ENCODE data around the gene ELN. TPM values are rescaled to one million over a fixed set of nuclear protein-coding genes. Genes with fewer than 3 reads are reported as not detected.

ELN gene
- total and polyA plus RNA-seq, 2 of the 8 experiments (the other 6 are each of a cell fraction or from before 2014, with no cell fraction given), result 5.1 to 5.6 TPM

GRCh38 chr7:74023786-74024185 is 4.2 kb upstream of the ELN start:
- FAIRE-seq, result no peak
- POLR2A ChIA-PET (ENCODE audit: partially characterized antibody), result no interaction called here
- WGBS, 2 experiments (ENCODE audit: extremely low coverage in 1 of 2, insufficient coverage in 1 of 2, insufficient read length in 1 of 2, insufficient replicate concordance in 2 of 2, low coverage in 1 of 2, low lambda C conversion rate in 2 of 2, missing lambda C conversion rate in 1 of 2), result 88% methylated on average over 11 of the region's 11 CpGs; no CpG with 5 or more reads in 1 of the 2 experiments
- TF ChIP-seq POU5F1 (IDR thresholded peaks at IDR 0.05; ENCODE audit: low read depth, low read length) (no peak), CBX8 (IDR thresholded peaks at IDR 0.05; ENCODE audit: borderline replicate concordance, low read depth, low read length) (no peak), USF2 (IDR thresholded peaks at IDR 0.05; ENCODE audit: low read length) (no peak), SUZ12 (IDR thresholded peaks at IDR 0.05; ENCODE audit: low read length) (no peak), EGR1 (IDR thresholded peaks at IDR 0.05; ENCODE audit: borderline replicate concordance, low read depth, low read length) (no peak), SRF (IDR thresholded peaks at IDR 0.05; ENCODE audit: low read depth, low read length) (no peak), POLR2AphosphoS5 (IDR thresholded peaks at IDR 0.05; ENCODE audit: low read depth, low read length) (no peak), POLR2A (IDR thresholded peaks at IDR 0.05; ENCODE audit: control extremely low read depth in 1 of 2, low read depth in 2 of 2, low read length in 2 of 2) (no peak), ATF2 (IDR thresholded peaks at IDR 0.05; ENCODE audit: low read length) (no peak), RFX5 (IDR thresholded peaks at IDR 0.05; ENCODE audit: borderline replicate concordance, low read depth, low read length) (no peak)
- TF ChIP-seq, protein P1, sequence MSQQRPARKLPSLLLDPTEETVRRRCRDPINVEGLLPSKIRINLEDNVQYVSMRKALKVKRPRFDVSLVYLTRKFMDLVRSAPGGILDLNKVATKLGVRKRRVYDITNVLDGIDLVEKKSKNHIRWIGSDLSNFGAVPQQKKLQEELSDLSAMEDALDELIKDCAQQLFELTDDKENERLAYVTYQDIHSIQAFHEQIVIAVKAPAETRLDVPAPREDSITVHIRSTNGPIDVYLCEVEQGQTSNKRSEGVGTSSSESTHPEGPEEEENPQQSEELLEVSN (IDR thresholded peaks at IDR 0.05), result no peak

More at GRCh38 chr7:74023786-74024185, 4.2 kb upstream of the ELN start:
- Histone ChIP-seq H3K23ac (ENCODE audit: insufficient read length) (no peak overlapping the region), H3K36me3 (ENCODE audit: control insufficient read depth in 2 of 4, insufficient read depth in 4 of 4, low read length in 3 of 4) (no peaks in the 10 kb centered on the region), H3K9ac (replicated peaks in 1 of 4; ENCODE audit: extremely low read depth in 1 of 4, low read depth in 3 of 4, low read length in 3 of 4) (no peak overlapping the region), H2AK5ac (ENCODE audit: low read depth, low read length) (no peak overlapping the region), H3K27ac (ENCODE audit: low read depth, low read length) (no peak overlapping the region), H4K5ac (ENCODE audit: insufficient read length, low read depth, low read length) (peak overlapping the region; percentile 2), H4K91ac (replicated peaks; ENCODE audit: insufficient read length, low read length) (no peak overlapping the region), H3K4me1 (replicated peaks in 1 of 4; ENCODE audit: control insufficient read depth in 3 of 4, insufficient read depth in 4 of 4, low read length in 3 of 4) (peaks cover 0 to 20% (median 12%) of the 10 kb centered on the region in 4 experiments; a peak in 5 of 7 replicates), H2BK5ac (ENCODE audit: low read depth, low read length) (no peak overlapping the region), H3K14ac (ENCODE audit: insufficient read length) (no peak overlapping the region), H3K4me3 (ENCODE audit: extremely low read depth in 1 of 4, insufficient read depth in 2 of 4, low read depth in 3 of 4, low read length in 4 of 4) (no peak overlapping the region), H2BK15ac (ENCODE audit: low read length) (no peak overlapping the region), H3K4me2 (ENCODE audit: insufficient read depth in 1 of 2, low read depth in 2 of 2, low read length in 2 of 2) (no peak overlapping the region), H3K23me2 (ENCODE audit: low read depth, low read length) (no peaks in the 10 kb centered on the region; the same call in 1 of the 2 replicates), H2BK120ac (replicated peaks; ENCODE audit: low read depth, low read length) (no peak overlapping the region), H2BK20ac (ENCODE audit: low read length) (no peak overlapping the region), H3K56ac (replicated peaks; ENCODE audit: insufficient read length, low read depth, low read length) (no peak overlapping the region), H4K8ac (ENCODE audit: extremely low read depth, insufficient read depth, low read length) (no peak overlapping the region), H3K79me2 (ENCODE audit: control insufficient read depth in 1 of 2, insufficient read depth in 2 of 2, low read length in 2 of 2) (no peaks in the 10 kb centered on the region), H3K79me1 (ENCODE audit: low read depth, low read length) (no peaks in the 10 kb centered on the region), H3K18ac (ENCODE audit: extremely low read depth, low read length) (no peak overlapping the region), H4K20me1 (replicated peaks in 1 of 2; ENCODE audit: control insufficient read depth in 1 of 2, insufficient read depth in 2 of 2, low read length in 2 of 2) (no peaks in the 10 kb centered on the region), H3K27me3 (replicated peaks in 1 of 4; ENCODE audit: control insufficient read depth in 3 of 4, extremely low read depth in 1 of 4, insufficient read depth in 3 of 4, low read length in 3 of 4) (peaks cover 0 to 6% (median 3%) of the 10 kb centered on the region in 4 experiments; a peak in 3 of 7 replicates), H2AFZ (ENCODE audit: low read length) (no peak overlapping the region), H3K9me3 (ENCODE audit: insufficient read depth in 2 of 2, low read depth in 1 of 2, low read length in 1 of 2) (no peaks in the 10 kb centered on the region), H2BK12ac (ENCODE audit: low read depth, low read length) (no peak overlapping the region), H3K4ac (replicated peaks; ENCODE audit: insufficient read length, low read depth, low read length) (no peak overlapping the region)
- DNase-seq (ENCODE audit: low read depth in 1 of 2, low spot score in 2 of 2), result no peak
- CTCF ChIA-PET (ENCODE audit: partially characterized antibody), result interaction anchor here (0.6 to 10.9 kb wide), 10 partner anchors 11 to 351 kb away, joined by 3 to 145 read pairs (median 26); no protein-coding TSS in a partner anchor
